Nephron (organoid): ENCODE results near the gene GCSAML.

ENCODE experiments used
- H3K27ac Mint-ChIP-seq, 3 experiments: 2 replicates each; pipeline ENCODE4 v1.8.0; 2020; ENCODE audit warnings: mixed read lengths in 3 of 3, mild to moderate bottlenecking in 2 of 3, moderate library complexity in 1 of 3
- H3K27me3 Mint-ChIP-seq: 2 replicates; pipeline ENCODE4 v1.8.0; 2021; ENCODE audit warnings: low read depth, mild to moderate bottlenecking, moderate library complexity, mixed read lengths
- H3K36me3 Mint-ChIP-seq: 2 replicates; pipeline ENCODE4 v1.8.0; 2020; ENCODE audit warnings: low read depth, mixed read lengths
- H3K4me1 Mint-ChIP-seq: 2 replicates; pipeline ENCODE4 v1.8.0; 2020; ENCODE audit warnings: mixed read lengths
- H3K4me3 Mint-ChIP-seq, 3 experiments: 2 replicates each; pipeline ENCODE4 v1.8.0; 2020; ENCODE audit warnings: mild to moderate bottlenecking in 3 of 3, mixed read lengths in 3 of 3, moderate library complexity in 2 of 3
- H3K9me3 Mint-ChIP-seq: 2 replicates; pipeline ENCODE4 v1.8.0; 2020; ENCODE audit warnings: mixed read lengths
- CTCF ChIP-seq, 3 experiments: fragments of 200-600 bp; sonication (generic); IDR thresholded peaks; one replicate each; pipeline ENCODE4 v1.5.0; 2021; ENCODE audit warnings: antibody characterized with exemption in 3 of 3; ENCODE audit not compliant: unreplicated experiment in 3 of 3

GCSAML gene

GRCh38 chr1:247528812-247529474 lies 20.0 kb upstream of the GCSAML start:
- TF ChIP-seq CTCF (IDR thresholded peaks at IDR 0.05; ENCODE audit: unreplicated experiment in 3 of 3) = no peak
- H3K9me3 Mint-ChIP-seq = no peaks in the 10 kb centered on the region
- no peaks in the 10 kb centered on the region for H3K4me1 Mint-ChIP-seq
- H3K4me3 Mint-ChIP-seq = no peak overlapping the region
- H3K27ac Mint-ChIP-seq = no peak overlapping the region
- peaks cover 7% of the 10 kb centered on the region for H3K27me3 Mint-ChIP-seq
- H3K36me3 Mint-ChIP-seq = no peaks in the 10 kb centered on the region

- no peak for TF ChIP-seq CTCF (IDR thresholded peaks at IDR 0.05; ENCODE audit: unreplicated experiment in 3 of 3)
- Mint-ChIP-seq H3K36me3 (no peaks in the 10 kb centered on the region), H3K9me3 (no peaks in the 10 kb centered on the region), H3K27me3 (peaks cover 4% of the 10 kb centered on the region), H3K4me3 (no peak overlapping the region), H3K27ac (no peak overlapping the region), H3K4me1 (no peaks in the 10 kb centered on the region)
Measured at GRCh38 chr1:247529771-247530355, 19.1 kb upstream of the GCSAML start.

- H3K4me3 Mint-ChIP-seq = no peak overlapping the region
- peaks cover 4% of the 10 kb centered on the region for H3K27me3 Mint-ChIP-seq
- no peaks in the 10 kb centered on the region for H3K9me3 Mint-ChIP-seq
- H3K36me3 Mint-ChIP-seq = no peaks in the 10 kb centered on the region
- H3K4me1 Mint-ChIP-seq = no peaks in the 10 kb centered on the region
- H3K27ac Mint-ChIP-seq = no peak overlapping the region
- TF ChIP-seq CTCF (IDR thresholded peaks at IDR 0.05; ENCODE audit: unreplicated experiment in 3 of 3) = no peak
Measured at GRCh38 chr1:247530785-247531184, 18.1 kb upstream of the GCSAML start.

- Mint-ChIP-seq H3K36me3 (no peaks in the 10 kb centered on the region), H3K27me3 (peaks cover 2% of the 10 kb centered on the region), H3K4me3 (no peak overlapping the region), H3K4me1 (no peaks in the 10 kb centered on the region), H3K9me3 (no peaks in the 10 kb centered on the region), H3K27ac (no peak overlapping the region)
- no peak for TF ChIP-seq CTCF (IDR thresholded peaks at IDR 0.05; ENCODE audit: unreplicated experiment in 3 of 3)
Measured at GRCh38 chr1:247531937-247532336, 17.0 kb upstream of the GCSAML start.

GRCh38 chr1:247535402-247535801 lies 13.5 kb upstream of the GCSAML start:
- Mint-ChIP-seq H3K9me3 (no peaks in the 10 kb centered on the region), H3K27ac (no peak overlapping the region), H3K27me3 (no peaks in the 10 kb centered on the region), H3K4me3 (no peak overlapping the region), H3K36me3 (no peaks in the 10 kb centered on the region), H3K4me1 (no peaks in the 10 kb centered on the region)
- TF ChIP-seq CTCF (IDR thresholded peaks at IDR 0.05; ENCODE audit: unreplicated experiment in 3 of 3) = no peak

- Mint-ChIP-seq H3K36me3 (no peaks in the 10 kb centered on the region), H3K27me3 (no peaks in the 10 kb centered on the region), H3K9me3 (no peaks in the 10 kb centered on the region), H3K4me3 (no peak within 1 kb of the TSS), H3K27ac (no peak within 1 kb of the TSS), H3K4me1 (no peaks in the 10 kb centered on the region)
- TF ChIP-seq CTCF (IDR thresholded peaks at IDR 0.05; ENCODE audit: unreplicated experiment in 3 of 3) = no peak
Measured at GRCh38 chr1:247536340-247536739, 12.6 kb upstream of the GCSAML start, which contains the start of gene OR2C3. Gene OR2C3 (minus strand): TSS chr1:247536440. CDS start chr1:247532511, 3,929 bp downstream.
